ENCODE data around the gene UPB1. TPM values are rescaled to one million over a fixed set of nuclear protein-coding genes. Genes with fewer than 3 reads are reported as not detected.

UPB1 gene
- total RNA-seq, 4 donors from 2014 or later = 0.44 to 0.57 TPM; not detected in 2

- no peak for TF ChIP-seq CTCF (IDR thresholded peaks at IDR 0.05; ENCODE audit: low read depth)
These were observed 24.4 kb downstream of the UPB1 start for GRCh38 chr22:24519496-24519895.

GRCh38 chr22:24521791-24522245 lies 26.7 kb downstream of the UPB1 start:
- no peak for TF ChIP-seq CTCF (IDR thresholded peaks at IDR 0.05; ENCODE audit: low read depth)

- TF ChIP-seq CTCF (IDR thresholded peaks at IDR 0.05; ENCODE audit: low read depth) = no peak
These were observed 28.7 kb downstream of the UPB1 start for GRCh38 chr22:24523873-24524272.

- no peak for TF ChIP-seq CTCF (IDR thresholded peaks at IDR 0.05; ENCODE audit: low read depth)
These were observed 30.4 kb downstream of the UPB1 start for GRCh38 chr22:24525416-24526037.

- no peak for TF ChIP-seq CTCF (IDR thresholded peaks at IDR 0.05; ENCODE audit: low read depth)
These were observed 31.1 kb downstream of the UPB1 start for GRCh38 chr22:24526191-24526590.

GRCh38 chr22:24529898-24530297 lies 34.8 kb downstream of the UPB1 start:
- TF ChIP-seq CTCF (IDR thresholded peaks at IDR 0.05; ENCODE audit: low read depth) = no peak

GRCh38 chr22:24532075-24532474 lies 36.9 kb downstream of the UPB1 start:
- TF ChIP-seq CTCF (IDR thresholded peaks at IDR 0.05; ENCODE audit: low read depth) = no peak
